ENCODE results near the gene CPB1.

DNA sequence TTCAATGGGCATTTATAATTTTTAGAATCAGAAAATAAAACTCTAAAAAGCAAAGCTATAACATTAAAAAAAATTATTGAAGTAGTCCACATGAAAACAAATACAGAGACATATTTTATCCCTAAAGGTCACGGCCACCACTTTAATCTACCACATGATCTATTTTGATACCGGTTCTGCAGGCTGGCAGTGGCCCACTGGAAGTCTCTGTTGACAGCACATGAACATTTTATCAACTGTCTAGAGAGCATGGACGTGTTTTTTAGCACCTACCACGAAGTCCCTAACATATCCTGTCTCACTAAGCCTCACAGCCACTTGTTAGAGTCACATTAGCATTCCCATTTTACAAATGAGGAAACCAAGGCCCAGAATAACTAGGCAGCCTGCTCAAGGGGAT lies 35.7 kb downstream of the CPB1 start:
- TF ChIP-seq POLR2AphosphoS5 (IDR thresholded peaks at IDR 0.05; ENCODE audit: low read depth, low read length) (no peak), SIN3A (IDR thresholded peaks at IDR 0.05; ENCODE audit: borderline replicate concordance, insufficient read depth, low read length) (no peak)

All from PFSK-1 (cell line).